HG03175 (cell line): ENCODE data around the gene ACSM2A.
"Not testable (repeated sequence)": the region's sequence is repeated elsewhere in the genome, so short reads cannot be mapped to it uniquely, and the experiment has no call there.

Experiments used
- ATAC-seq: cut with Tn5 transposase; IDR thresholded peaks from one replicate; pipeline ENCODE4 v1.9.1; 2021; ENCODE audit warnings: mild to moderate bottlenecking, moderate library complexity; ENCODE audit not compliant: unreplicated experiment

ACSM2A gene

DNA sequence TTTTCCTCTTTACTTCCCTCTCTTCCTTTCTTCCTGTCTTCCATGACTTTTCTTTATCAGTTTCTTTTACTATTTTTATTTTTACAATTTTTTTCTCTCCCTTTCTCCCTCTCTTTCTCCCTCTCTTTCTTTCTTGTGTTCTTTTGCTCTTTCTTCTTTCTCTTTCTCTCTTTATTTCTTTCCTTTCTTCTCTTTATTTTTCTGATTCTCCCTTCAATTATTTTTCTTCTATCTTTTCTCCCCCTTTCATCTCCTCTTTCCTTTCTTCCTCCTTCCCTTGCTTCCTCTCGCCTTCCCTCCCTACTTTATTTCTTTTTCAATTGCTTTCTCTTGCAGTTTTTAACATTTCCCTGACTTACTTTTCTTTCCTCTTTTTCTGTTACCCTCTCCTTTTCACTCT, 85.3 kb downstream of the ACSM2A start:
- ATAC-seq: not testable (repeated sequence)
